Gastroesophageal sphincter (tissue), 4 donors: Measurements from ENCODE around the gene PRKG1. TPM values are rescaled to one million over a fixed set of nuclear protein-coding genes. Genes with fewer than 3 reads are reported as not detected.

ENCODE experiments used
- ATAC-seq: fragments of 150-250 bp; one replicate; pipeline ENCODE4 v1.9.1; 2016; ENCODE audit warnings: mild to moderate bottlenecking, moderate library complexity
- H3K27ac ChIP-seq, 4 donors: fragments of 200-600 bp; sonication (generic) in 3 of 4; 1 replicate in 3 of 4; 2 replicates in 1 of 4; pipeline ENCODE4 v1.5.1; 2016 to 2019
- H3K27me3 ChIP-seq: fragments of 200-600 bp; sonication (generic); one replicate; pipeline ENCODE4 v1.5.1; 2019
- H3K36me3 ChIP-seq, 2 donors: fragments of 200-600 bp; sonication (generic); one replicate each; pipeline ENCODE4 v1.5.1; 2019; ENCODE audit warnings: control low read depth in 1 of 2
- H3K4me1 ChIP-seq, 3 donors: fragments of 200-600 bp; sonication (generic); 1 replicate in 2 of 3; 2 replicates in 1 of 3; pipeline ENCODE4 v1.5.1; 2016 to 2019; ENCODE audit warnings: control low read depth in 2 of 3
- H3K4me3 ChIP-seq, 2 donors: fragments of 200-600 bp; sonication (generic); one replicate each; pipeline ENCODE4 v1.5.1; 2019; ENCODE audit warnings: mild to moderate bottlenecking in 1 of 2, moderate library complexity in 1 of 2
- H3K9me3 ChIP-seq, 3 donors: fragments of 200-600 bp; sonication (generic); one replicate each; pipeline ENCODE4 v1.5.1; 2017 to 2019; ENCODE audit warnings: control low read depth in 2 of 3
- CTCF ChIP-seq, 4 experiments: fragments of 200-600 bp in 2 of 4; fragments of 450-650 bp in 2 of 4; sonication (generic) in 1 of 4; IDR thresholded peaks; one replicate each; pipeline ENCODE4 v1.5.1; 2017 to 2019; ENCODE audit warnings: antibody characterized with exemption in 4 of 4, mild to moderate bottlenecking in 2 of 4, moderate library complexity in 2 of 4
- EP300 ChIP-seq: sonication (generic); formaldehyde crosslinking; IDR thresholded peaks from one replicate; pipeline ENCODE4 v1.6.1; 2017; ENCODE audit warnings: antibody characterized with exemption, mild to moderate bottlenecking
- POLR2A ChIP-seq, 2 donors: fragments of 450-650 bp; IDR thresholded peaks; one replicate each; pipeline ENCODE4 v1.6.1; 2017; ENCODE audit warnings: antibody characterized with exemption in 2 of 2, mild to moderate bottlenecking in 2 of 2, moderate library complexity in 1 of 2
- POLR2AphosphoS5 ChIP-seq: sonication (generic); formaldehyde crosslinking; IDR thresholded peaks from one replicate; pipeline ENCODE4 v1.6.1; 2017; ENCODE audit warnings: antibody characterized with exemption
- WGBS, 2 donors: methylation state at CpG; one replicate each; pipeline ENCODE4 v1.1.5; 2018; ENCODE audit warnings: low coverage in 1 of 2; 5-methylcytosine and 5-hydroxymethylcytosine counted together
- total RNA-seq, 4 donors: library from RNA; depleted of rRNA; stranded (reverse); fragments of >200 nt; gene quantifications; one replicate each; pipeline ENCODE4 v1.1.0, GENCODE V29; 2016

PRKG1 gene
- total RNA-seq, 4 donors from 2014 or later = 27.5 to 73.2 (median 39.2) TPM

GRCh38 chr10:51214207-51215196 lies 140.2 kb downstream of the PRKG1 start:
- WGBS, 2 donors = 44 to 63% methylated on average over 5 to 11 of the region's 11 CpGs
- H3K27ac ChIP-seq = no peak overlapping the region
- ATAC-seq = no peak

DNA sequence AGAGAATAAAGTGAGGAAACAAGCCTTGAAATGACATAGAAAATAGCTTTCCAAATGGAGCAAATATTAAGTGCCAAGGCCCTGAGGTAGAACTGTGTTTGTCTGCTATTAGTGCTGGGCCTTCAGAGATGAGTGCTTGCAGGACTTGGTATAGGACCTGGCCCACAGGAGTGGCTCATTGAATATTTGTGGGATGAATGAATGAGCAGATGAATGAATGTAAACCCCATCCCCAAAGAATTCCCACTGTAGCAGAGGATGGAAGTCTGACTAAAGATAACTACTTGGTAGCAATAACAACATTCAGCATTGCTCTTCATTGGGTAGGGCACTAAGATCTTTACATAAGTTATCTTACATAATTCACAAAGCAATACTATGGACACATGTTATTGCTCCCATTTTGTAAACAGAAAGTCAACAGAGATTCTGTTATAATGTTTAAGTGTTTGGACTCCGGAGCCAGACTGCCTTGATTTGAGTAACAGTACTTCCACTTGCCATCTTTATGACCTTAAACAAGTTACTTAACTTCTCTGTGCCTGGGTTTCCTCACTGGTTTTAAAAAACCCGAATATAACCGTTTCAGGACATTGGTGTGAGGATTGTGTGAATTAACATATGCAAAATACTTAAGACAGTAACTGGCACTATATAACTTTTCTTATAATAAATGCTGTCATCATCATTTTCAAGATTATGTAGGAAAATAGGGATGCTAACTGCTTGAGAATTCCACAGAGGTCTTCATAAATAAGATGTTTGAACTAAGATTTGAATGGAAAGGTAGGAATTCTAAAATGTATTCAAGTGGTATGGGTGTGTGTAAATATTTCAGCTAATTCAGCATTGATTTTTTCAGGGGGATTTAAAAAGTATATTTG lies 141.9 kb downstream of the PRKG1 start:
- ATAC-seq = no peak
- no peak for TF ChIP-seq EP300
- Histone ChIP-seq H3K4me3 (no peak overlapping the region), H3K4me1 (peaks cover 0 to 25% (median 0%) of the 10 kb centered on the region in 3 donors), H3K27ac (no peak overlapping the region), H3K27me3 (no peaks in the 10 kb centered on the region), H3K9me3 (no peaks in the 10 kb centered on the region), H3K36me3 (no peaks in the 10 kb centered on the region)
- 38 to 40% methylated on average over 3 of the region's 3 CpGs for WGBS, 2 donors

More at GRCh38 chr10:51214207-51215196, 140.2 kb downstream of the PRKG1 start:
- Histone ChIP-seq H3K27me3 (no peaks in the 10 kb centered on the region), H3K4me1 (peaks cover 0 to 25% (median 0%) of the 10 kb centered on the region in 3 donors), H3K36me3 (no peaks in the 10 kb centered on the region), H3K9me3 (no peaks in the 10 kb centered on the region), H3K4me3 (no peak overlapping the region)
- TF ChIP-seq CTCF (IDR thresholded peaks at IDR 0.05) (no peak), EP300 (no peak), POLR2AphosphoS5 (no peak), POLR2A (IDR thresholded peaks at IDR 0.05) (no peak)

- H3K4me3 ChIP-seq = no peak overlapping the region
- H3K27me3 ChIP-seq = no peaks in the 10 kb centered on the region
- no peaks in the 10 kb centered on the region for H3K36me3 ChIP-seq
- ATAC-seq = no peak
- TF ChIP-seq CTCF (IDR thresholded peaks at IDR 0.05) (no peak), EP300 (no peak)
- H3K27ac ChIP-seq = no peak overlapping the region
- peaks cover 0 to 25% (median 0%) of the 10 kb centered on the region in 3 donors for H3K4me1 ChIP-seq
- no peaks in the 10 kb centered on the region for H3K9me3 ChIP-seq
- WGBS, 2 donors = 31 to 36% methylated on average over 1 of the region's 1 CpG
Observed at GRCh38 chr10:51217505-51217904, 143.2 kb downstream of the PRKG1 start.

- peak overlapping the region in 3 of 4 donors; percentile 6 to 21 (median 18) for H3K27ac ChIP-seq
- ATAC-seq = peak; percentile 66
- 65 to 78% methylated on average over 5 of the region's 5 CpGs for WGBS, 2 donors
- H3K27me3 ChIP-seq = no peaks in the 10 kb centered on the region
- peak overlapping the region in 1 of 2 donors; percentile 13 for H3K4me3 ChIP-seq
- no peaks in the 10 kb centered on the region for H3K9me3 ChIP-seq
- peaks cover 0 to 30% (median 8%) of the 10 kb centered on the region in 3 donors for H3K4me1 ChIP-seq
- TF ChIP-seq CTCF (IDR thresholded peaks at IDR 0.05) (no peak), EP300 (no peak), POLR2AphosphoS5 (no peak), POLR2A (IDR thresholded peaks at IDR 0.05) (no peak)
- H3K36me3 ChIP-seq = no peaks in the 10 kb centered on the region
Observed at GRCh38 chr10:51224671-51225161, 150.4 kb downstream of the PRKG1 start.
